Measurements from ENCODE around the gene ZNF414.

Gene ZNF414

GRCh38 chr19:8461891-8462290 is 52.1 kb downstream of the ZNF414 start:
- no peak for DNase-seq

GRCh38 chr19:8461376-8461775 is 52.6 kb downstream of the ZNF414 start:
- no peak for DNase-seq

GRCh38 chr19:8460516-8461298 is 53.3 kb downstream of the ZNF414 start:
- DNase-seq: no peak

Measured in activated naive CD4-positive, alpha-beta T cell treated with anti-CD3 and anti-CD28 coated beads, Interleukin-2, amount 50 U/mL, for 16 hours (primary cell).